Subcutaneous abdominal adipose tissue (tissue), 5 donors: ENCODE measurements around the gene BCL2.
"Not testable (repeated sequence)": the region's sequence is repeated elsewhere in the genome, so short reads cannot be mapped to it uniquely, and the experiment has no call there.

Experiments
- H3K27ac ChIP-seq: one replicate; pipeline ENCODE4 v1.7.0; 2013; ENCODE audit warnings: low read depth, mild to moderate bottlenecking, inconsistent platforms, low read length, moderate library complexity
- H3K27me3 ChIP-seq, 5 donors: one replicate each; pipeline ENCODE4 v1.7.0; 2013; ENCODE audit warnings: low read length in 5 of 5, inconsistent platforms in 1 of 5; ENCODE audit not compliant: control insufficient read depth in 5 of 5, insufficient read depth in 4 of 5
- H3K36me3 ChIP-seq, 5 donors: one replicate each; pipeline ENCODE4 v1.7.0; 2013; ENCODE audit warnings: low read length in 5 of 5; ENCODE audit not compliant: control insufficient read depth in 5 of 5, insufficient read depth in 5 of 5
- H3K4me1 ChIP-seq, 5 donors: one replicate each; pipeline ENCODE4 v1.7.0; 2013; ENCODE audit warnings: low read length in 5 of 5, mild to moderate bottlenecking in 3 of 5, moderate library complexity in 1 of 5; ENCODE audit not compliant: control insufficient read depth in 5 of 5, insufficient read depth in 5 of 5
- H3K4me3 ChIP-seq, 5 donors: one replicate each; pipeline ENCODE4 v1.7.0; 2013; ENCODE audit warnings: low read length in 5 of 5, low read depth in 1 of 5
- H3K9ac ChIP-seq, 5 donors: one replicate each; pipeline ENCODE4 v1.7.0; 2013; ENCODE audit warnings: low read length in 5 of 5, mild to moderate bottlenecking in 4 of 5, moderate library complexity in 3 of 5
- H3K9me3 ChIP-seq, 5 donors: one replicate each; pipeline ENCODE4 v1.7.0; 2013; ENCODE audit warnings: low read length in 5 of 5; ENCODE audit not compliant: control insufficient read depth in 5 of 5
- donor health status: healthy.
- donor health status: healthy.
- donor health status: healthy.
- donor health status: healthy.
- donor health status: healthy.

BCL2 gene

DNA sequence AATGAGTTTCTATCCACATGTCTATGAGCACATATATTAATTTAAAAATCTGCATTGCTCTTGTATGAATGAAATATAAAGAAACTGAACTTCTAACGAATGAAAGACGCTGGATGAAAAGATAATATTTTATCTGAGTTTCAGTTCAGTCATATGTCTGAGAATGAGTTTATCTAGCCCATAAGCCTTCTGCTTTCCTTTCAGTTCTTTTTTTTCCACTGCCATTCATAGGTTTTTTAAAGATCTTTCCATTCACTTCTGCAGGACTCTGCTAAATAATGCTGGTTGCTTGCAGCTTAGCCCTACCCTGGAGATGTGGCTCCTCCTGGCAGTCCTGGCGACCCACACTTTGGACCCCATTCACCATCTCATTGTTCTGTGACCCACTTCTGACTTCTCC lies 109.0 kb downstream of the BCL2 start:
- H3K36me3 ChIP-seq, result peaks cover 0 to 6% (median 2%) of the 10 kb centered on the region in 5 donors
- no peaks in the 10 kb centered on the region for H3K27me3 ChIP-seq
- H3K4me1 ChIP-seq, result peaks cover 0 to 18% (median 6%) of the 10 kb centered on the region in 5 donors
- no peak overlapping the region for H3K27ac ChIP-seq
- H3K4me3 ChIP-seq, result no peak overlapping the region
- no peaks in the 10 kb centered on the region for H3K9me3 ChIP-seq
- no peak overlapping the region for H3K9ac ChIP-seq

DNA sequence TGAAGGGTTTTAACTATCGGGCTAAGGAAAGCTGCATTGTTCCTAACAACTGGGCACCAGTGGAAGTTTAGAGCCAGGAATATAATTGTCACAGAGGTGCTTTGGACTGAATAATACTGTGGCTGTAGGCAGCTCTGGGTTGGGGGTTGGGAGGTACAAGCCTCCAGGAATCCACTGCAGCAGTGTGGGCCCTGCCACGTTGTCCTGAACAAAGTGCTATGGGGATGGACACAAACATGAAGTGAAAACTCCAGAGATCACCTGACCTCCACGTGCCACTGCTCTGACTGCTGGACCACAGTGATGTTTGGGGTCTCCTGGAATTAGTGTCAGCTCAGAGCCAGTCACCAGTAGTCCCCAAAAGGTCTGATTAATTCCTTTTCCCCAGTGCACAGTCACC lies 110.9 kb downstream of the BCL2 start:
- Histone ChIP-seq H3K27me3 (no peaks in the 10 kb centered on the region), H3K9ac (no peak overlapping the region), H3K27ac (no peak overlapping the region), H3K4me3 (no peak overlapping the region), H3K4me1 (peaks cover 0 to 18% (median 6%) of the 10 kb centered on the region in 5 donors), H3K9me3 (no peaks in the 10 kb centered on the region), H3K36me3 (peaks cover 0 to 6% (median 2%) of the 10 kb centered on the region in 5 donors)

DNA sequence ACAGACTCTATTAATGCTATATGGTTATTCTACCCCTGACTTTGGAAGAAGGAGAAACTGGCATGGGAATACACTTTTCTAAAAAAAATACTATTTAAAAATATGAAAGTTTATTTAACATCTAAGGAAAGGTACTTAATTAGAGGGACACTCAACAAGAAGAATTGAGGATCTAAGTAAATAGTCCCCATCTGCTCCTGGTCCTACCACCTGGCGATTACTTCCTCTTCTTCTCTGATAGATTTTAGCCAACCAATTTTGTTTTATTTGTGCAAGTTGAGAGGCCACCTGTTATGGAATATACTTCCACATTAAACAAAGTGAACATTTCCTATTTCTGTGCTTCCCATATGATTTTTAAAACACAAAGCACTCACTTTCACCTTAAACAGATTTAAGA lies 111.7 kb downstream of the BCL2 start:
- Histone ChIP-seq H3K36me3 (peaks cover 0 to 6% (median 2%) of the 10 kb centered on the region in 5 donors), H3K9ac (no peak overlapping the region), H3K9me3 (no peaks in the 10 kb centered on the region), H3K27me3 (no peaks in the 10 kb centered on the region), H3K4me3 (no peak overlapping the region), H3K27ac (no peak overlapping the region), H3K4me1 (peaks cover 0 to 14% (median under 1%) of the 10 kb centered on the region in 5 donors)

DNA sequence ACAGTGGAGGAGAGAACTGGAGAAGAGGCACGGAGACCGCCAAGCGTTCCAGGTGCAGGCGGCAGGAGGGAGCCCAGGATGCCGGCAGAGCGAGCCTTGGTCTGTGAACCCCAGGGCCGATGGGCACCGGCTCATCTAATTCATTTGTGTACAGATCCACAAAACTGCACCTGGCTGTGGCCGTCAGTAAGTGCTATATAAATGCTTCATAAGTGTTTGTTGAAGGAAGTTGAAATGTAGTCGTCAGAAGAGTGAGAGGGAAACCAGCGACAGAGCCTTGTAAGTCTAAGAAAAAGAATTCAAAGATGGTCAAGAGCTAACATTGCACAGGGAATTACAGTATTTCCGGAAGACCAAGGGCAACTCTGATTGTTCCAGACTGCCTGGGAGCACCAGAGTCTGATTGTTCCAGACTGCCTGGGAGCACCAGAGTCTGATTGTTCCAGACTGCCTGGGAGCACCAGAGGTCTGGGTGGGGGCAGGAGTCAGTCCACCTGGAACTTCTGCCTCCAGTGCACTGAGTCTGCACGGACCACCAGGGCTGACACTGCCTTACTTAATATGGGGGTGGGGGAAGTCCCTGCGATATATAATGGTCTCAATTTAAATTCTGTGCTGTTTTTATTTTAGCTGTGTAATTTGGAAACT lies 112.3 kb downstream of the BCL2 start:
- no peaks in the 10 kb centered on the region for H3K9me3 ChIP-seq
- H3K27me3 ChIP-seq, result no peaks in the 10 kb centered on the region
- no peak overlapping the region for H3K4me3 ChIP-seq
- peaks cover 0 to 6% (median 2%) of the 10 kb centered on the region in 5 donors for H3K36me3 ChIP-seq
- H3K4me1 ChIP-seq, result peaks cover 0 to 14% (median 0%) of the 10 kb centered on the region in 5 donors
- no peak overlapping the region for H3K9ac ChIP-seq
- H3K27ac ChIP-seq, result no peak overlapping the region

DNA sequence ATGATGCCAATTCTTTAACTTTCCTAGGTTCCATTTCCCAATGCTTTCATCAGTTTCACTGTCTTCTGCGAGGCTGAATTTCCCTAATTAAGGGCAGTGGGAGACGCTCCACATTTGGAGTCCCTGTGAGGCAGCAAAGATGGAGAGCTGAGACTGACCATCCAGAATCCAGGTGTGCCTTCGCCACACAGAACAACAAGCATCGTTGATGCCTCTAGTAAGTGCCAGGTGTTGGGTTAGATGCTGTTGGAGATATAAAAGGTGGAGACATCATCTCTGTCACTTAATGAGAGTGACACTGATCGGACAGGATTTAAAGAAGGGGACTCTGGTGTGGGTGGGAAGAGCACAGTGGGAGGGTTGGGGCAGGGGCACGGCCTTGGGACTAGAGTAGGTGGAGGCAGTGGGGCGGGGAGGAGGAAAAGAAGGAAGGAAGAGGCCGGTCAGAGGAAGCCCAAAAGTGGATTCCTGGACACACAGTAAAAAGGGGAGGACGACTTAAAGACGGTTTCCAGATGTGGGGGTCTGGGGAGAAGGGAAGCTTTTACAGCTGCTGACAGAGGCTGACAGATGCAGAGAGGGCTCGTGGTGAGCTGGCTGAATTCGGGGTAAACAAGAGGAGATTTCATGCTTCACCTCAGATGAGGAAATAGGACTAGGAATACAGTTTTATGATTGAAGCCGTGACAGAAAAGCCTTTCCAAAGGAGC lies 113.0 kb downstream of the BCL2 start:
- H3K27me3 ChIP-seq, result no peaks in the 10 kb centered on the region
- H3K4me1 ChIP-seq, result peaks cover 0 to 14% (median 0%) of the 10 kb centered on the region in 5 donors
- no peak overlapping the region for H3K9ac ChIP-seq
- no peak overlapping the region for H3K4me3 ChIP-seq
- H3K36me3 ChIP-seq, result peaks cover 0 to 6% (median 2%) of the 10 kb centered on the region in 5 donors
- H3K27ac ChIP-seq, result no peak overlapping the region
- no peaks in the 10 kb centered on the region for H3K9me3 ChIP-seq

DNA sequence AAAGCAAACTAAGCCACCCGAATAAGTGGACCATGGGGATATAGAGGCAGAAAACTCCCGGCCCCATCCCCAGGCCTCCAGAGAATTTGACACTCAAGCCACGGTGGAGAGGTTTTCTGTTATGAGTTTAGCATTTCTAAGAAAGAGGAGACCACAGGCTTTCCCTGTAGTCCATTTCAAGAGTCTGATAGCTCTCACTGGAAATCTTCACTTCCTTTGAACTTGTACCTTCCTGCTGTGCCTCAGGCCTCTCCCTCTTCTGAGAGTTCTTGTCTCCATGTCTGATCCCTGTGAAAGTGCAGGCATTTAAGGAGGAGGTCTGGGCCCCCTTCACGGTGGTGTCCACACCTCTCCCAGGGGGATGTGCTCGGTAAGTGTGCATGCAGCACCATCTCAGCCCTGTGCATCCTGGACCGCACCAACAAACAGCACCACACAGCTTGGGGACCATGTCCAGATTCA lies 113.7 kb downstream of the BCL2 start:
- Histone ChIP-seq H3K27me3 (no peaks in the 10 kb centered on the region), H3K36me3 (peaks cover 0 to 6% (median 2%) of the 10 kb centered on the region in 5 donors)

DNA sequence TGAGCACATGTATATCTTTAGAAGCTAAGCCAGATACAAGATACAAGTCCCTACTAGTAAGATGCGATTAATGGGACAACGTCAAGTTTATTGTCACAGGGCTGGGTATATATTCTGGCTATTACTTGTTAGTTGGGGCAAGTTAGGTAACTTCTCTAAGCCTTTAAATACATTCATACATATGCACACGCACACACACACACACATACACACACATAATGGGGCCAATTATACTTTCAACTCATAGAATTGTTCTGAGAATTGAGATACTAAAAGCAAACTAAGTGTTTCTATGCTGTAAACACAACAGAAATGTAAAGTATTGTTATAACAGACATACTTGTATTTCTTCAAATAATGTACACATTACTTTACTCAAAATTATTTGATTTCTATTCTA lies 116.1 kb downstream of the BCL2 start:
- Histone ChIP-seq H3K9me3 (no peaks in the 10 kb centered on the region), H3K4me1 (peaks cover 0 to 21% (median 7%) of the 10 kb centered on the region in 5 donors), H3K4me3 (no peak overlapping the region), H3K36me3 (peaks cover 0 to 6% (median 2%) of the 10 kb centered on the region in 5 donors), H3K27me3 (no peaks in the 10 kb centered on the region), H3K9ac (no peak overlapping the region), H3K27ac (no peak overlapping the region)

More for the DNA sequence above, 113.7 kb downstream of the BCL2 start:
- Histone ChIP-seq H3K9ac (no peak overlapping the region), H3K4me3 (no peak overlapping the region), H3K9me3 (no peaks in the 10 kb centered on the region), H3K27ac (no peak overlapping the region), H3K4me1 (peaks cover 0 to 14% (median 0%) of the 10 kb centered on the region in 5 donors)

DNA sequence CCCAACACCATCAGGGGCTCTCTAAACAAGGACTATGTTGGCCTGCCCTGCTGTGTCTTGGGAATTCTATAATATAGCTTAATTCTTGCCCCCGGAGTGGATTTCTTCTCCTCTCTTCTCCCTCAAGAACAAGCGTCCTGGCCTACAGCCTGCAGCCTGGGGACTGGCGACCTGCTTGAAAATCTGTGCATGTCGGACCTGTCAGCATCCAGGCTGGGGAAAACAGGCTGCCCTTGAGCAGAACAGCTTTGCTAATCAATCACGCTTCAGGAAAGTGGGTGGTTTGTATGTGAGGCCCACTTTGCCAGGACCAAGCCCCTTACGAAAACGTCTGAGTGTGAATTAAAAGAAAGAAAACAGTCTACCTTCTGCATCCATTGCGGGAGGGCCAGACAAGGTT lies 116.7 kb downstream of the BCL2 start:
- Histone ChIP-seq H3K4me1 (peaks cover 0 to 27% (median 9%) of the 10 kb centered on the region in 5 donors), H3K9ac (no peak overlapping the region), H3K9me3 (no peaks in the 10 kb centered on the region), H3K27ac (no peak overlapping the region), H3K4me3 (no peak overlapping the region), H3K36me3 (peaks cover 0 to 6% (median 2%) of the 10 kb centered on the region in 5 donors), H3K27me3 (no peaks in the 10 kb centered on the region)

DNA sequence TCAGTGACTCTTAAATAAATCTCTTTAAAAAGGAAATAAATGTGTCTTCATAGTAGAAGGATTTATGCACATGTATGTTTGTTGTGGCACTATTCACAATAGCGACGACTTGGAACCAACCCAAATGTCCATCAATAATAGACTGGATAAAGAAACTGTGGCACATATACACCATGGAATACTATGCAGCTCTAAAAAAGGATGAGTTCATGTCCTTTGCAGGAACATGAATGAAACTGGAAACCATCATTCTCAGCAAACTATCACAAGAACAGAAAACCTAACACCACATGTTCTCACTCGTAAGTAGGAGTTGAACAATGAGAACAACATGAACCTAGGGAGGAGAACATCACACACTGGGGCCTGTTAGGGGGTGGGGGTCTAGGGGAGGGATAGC lies 118.1 kb downstream of the BCL2 start:
- not testable (repeated sequence) for H3K27ac ChIP-seq, H3K27me3 ChIP-seq, H3K9me3 ChIP-seq, H3K9ac ChIP-seq, H3K4me3 ChIP-seq, H3K36me3 ChIP-seq
- H3K4me1 ChIP-seq, result peaks cover 0 to 23% (median 15%) of the 10 kb centered on the region in 5 donors

DNA sequence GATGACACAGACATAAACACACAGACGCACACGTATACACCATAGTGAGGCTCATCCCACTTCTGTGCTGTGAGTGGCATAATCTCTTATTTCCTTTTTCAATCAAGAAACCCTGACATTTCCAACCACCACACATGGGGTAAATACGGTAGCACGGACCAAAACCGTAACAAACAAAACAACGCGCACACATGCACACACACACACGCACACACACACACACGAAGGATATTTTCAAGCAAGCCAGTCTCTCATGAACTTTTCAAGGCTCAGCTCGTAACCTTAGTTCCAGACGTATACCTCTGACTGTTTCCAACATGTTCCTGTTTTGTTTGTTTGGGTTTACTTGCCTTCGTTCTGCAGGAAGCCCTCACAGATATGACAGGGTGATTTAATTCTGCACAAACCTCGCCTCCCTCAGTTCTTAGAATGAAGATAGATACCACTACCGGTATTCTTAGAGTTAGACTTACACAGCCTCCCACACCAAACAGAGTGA lies 119.8 kb downstream of the BCL2 start:
- H3K27ac ChIP-seq, result no peak overlapping the region
- peak overlapping the region in 2 of 5 donors; percentile 8 to 26 for H3K4me3 ChIP-seq
- no peaks in the 10 kb centered on the region for H3K36me3 ChIP-seq
- H3K9me3 ChIP-seq, result no peaks in the 10 kb centered on the region
- H3K4me1 ChIP-seq, result peaks cover 0 to 23% (median 15%) of the 10 kb centered on the region in 5 donors
- no peaks in the 10 kb centered on the region for H3K27me3 ChIP-seq
- no peak overlapping the region for H3K9ac ChIP-seq
